SU-DHL-6 (cell line): Measurements from ENCODE around the gene SIAH2.

Experiments
- H2AFZ ChIP-seq: fragments of 200-600 bp; sonication (generic); 2 replicates; pipeline ENCODE4 v1.6.1; 2014; ENCODE audit warnings: low read depth, mild to moderate bottlenecking, moderate library complexity, mixed read lengths, antibody characterized with exemption, low read length; ENCODE audit not compliant: severe bottlenecking
- H3F3A ChIP-seq: fragments of 200-600 bp; shearing (Covaris generic); 2 replicates; pipeline ENCODE4 v1.6.0; 2016; ENCODE audit warnings: antibody characterized with exemption, mild to moderate bottlenecking; ENCODE audit not compliant: insufficient read depth
- H3K27ac ChIP-seq: fragments of 200-600 bp; sonication (generic); 2 replicates; pipeline ENCODE4 v1.5.1; 2016; ENCODE audit warnings: low read depth, mild to moderate bottlenecking, low read length, moderate library complexity, mixed read lengths
- H3K27me3 ChIP-seq: fragments of 200-600 bp; sonication (generic), shearing (Covaris generic); 2 replicates; pipeline ENCODE4 v1.6.0; 2014; ENCODE audit warnings: mild to moderate bottlenecking, low read length
- H3K36me3 ChIP-seq: fragments of 200-600 bp; sonication (generic); 2 replicates; pipeline ENCODE4 v1.6.1; 2014; ENCODE audit warnings: mild to moderate bottlenecking, low read length, mixed read lengths
- H3K4me2 ChIP-seq: fragments of 300-600, 200-600 bp; shearing (Covaris generic), sonication (generic); 2 replicates; pipeline ENCODE4 v1.6.0; 2014; ENCODE audit warnings: low read length, low read depth, mild to moderate bottlenecking; ENCODE audit not compliant: poor library complexity, severe bottlenecking
- H3K4me3 ChIP-seq: fragments of 200-600 bp; sonication (generic); 2 replicates; pipeline ENCODE4 v1.5.1; 2014; ENCODE audit warnings: antibody characterized with exemption, low read length, mild to moderate bottlenecking, mixed read lengths; ENCODE audit not compliant: insufficient read depth, poor library complexity, severe bottlenecking
- H3K79me2 ChIP-seq: fragments of 200-600 bp; sonication (generic); 2 replicates; pipeline ENCODE4 v1.6.1; 2014; ENCODE audit warnings: mild to moderate bottlenecking, low read length, moderate library complexity; ENCODE audit not compliant: insufficient read depth
- H3K9ac ChIP-seq: fragments of 200-600 bp; sonication (generic); 2 replicates; pipeline ENCODE4 v1.7.0; 2014; ENCODE audit warnings: mild to moderate bottlenecking, low read length
- H3K9me2 ChIP-seq: fragments of 200-600 bp; sonication (generic); replicated peaks from 2 replicates; pipeline ENCODE4 v1.6.1; 2014; ENCODE audit warnings: low read length; ENCODE audit not compliant: insufficient read depth
- H3K9me3 ChIP-seq: fragments of 200-600 bp; sonication (generic); 2 replicates; pipeline ENCODE4 v1.6.1; 2014; ENCODE audit warnings: low read length, mixed read lengths; ENCODE audit not compliant: insufficient read depth
- H4K20me1 ChIP-seq: fragments of 200-600 bp; sonication (generic); 2 replicates; pipeline ENCODE4 v1.6.1; 2014; ENCODE audit warnings: low read depth, mild to moderate bottlenecking, antibody characterized with exemption, low read length, moderate library complexity, mixed read lengths
- CTCF ChIP-seq: fragments of 200-600 bp; sonication (generic); IDR thresholded peaks from one replicate; pipeline ENCODE4 v1.5.1; 2017; ENCODE audit warnings: antibody characterized with exemption, mild to moderate bottlenecking, low read length, moderate library complexity; ENCODE audit not compliant: insufficient read depth, poor library complexity, severe bottlenecking
- EZH2phosphoT487 ChIP-seq: fragments of 200-600 bp; sonication (generic), shearing (Covaris generic); conservative IDR thresholded peaks from 2 replicates; pipeline ENCODE4 v1.6.1; 2018; ENCODE audit warnings: mild to moderate bottlenecking, antibody characterized with exemption, low read length, moderate library complexity, mixed read lengths

The SIAH2 gene

GRCh38 chr3:150764967-150765366, 2.0 kb upstream of the SIAH2 start:
- peak overlapping the region; percentile 74 for H3K9ac ChIP-seq
- no peaks in the 10 kb centered on the region for H3K9me2 ChIP-seq
- TF ChIP-seq CTCF (no peak), EZH2phosphoT487 (no peak)
- no peak overlapping the region for H2AFZ ChIP-seq
- H3K27me3 ChIP-seq = no peaks in the 10 kb centered on the region
- H3K79me2 ChIP-seq = peaks cover 24% of the 10 kb centered on the region
- H3K36me3 ChIP-seq = no peaks in the 10 kb centered on the region
- peaks cover 11% of the 10 kb centered on the region; the same call in 1 of the 2 replicates for H4K20me1 ChIP-seq
- H3K9me3 ChIP-seq = no peaks in the 10 kb centered on the region
- peak overlapping the region; percentile 60 for H3K4me2 ChIP-seq
- H3K27ac ChIP-seq = peak overlapping the region; percentile 96
- peaks cover 45% of the 10 kb centered on the region for H3F3A ChIP-seq
- H3K4me3 ChIP-seq = peak overlapping the region; percentile 90

DNA sequence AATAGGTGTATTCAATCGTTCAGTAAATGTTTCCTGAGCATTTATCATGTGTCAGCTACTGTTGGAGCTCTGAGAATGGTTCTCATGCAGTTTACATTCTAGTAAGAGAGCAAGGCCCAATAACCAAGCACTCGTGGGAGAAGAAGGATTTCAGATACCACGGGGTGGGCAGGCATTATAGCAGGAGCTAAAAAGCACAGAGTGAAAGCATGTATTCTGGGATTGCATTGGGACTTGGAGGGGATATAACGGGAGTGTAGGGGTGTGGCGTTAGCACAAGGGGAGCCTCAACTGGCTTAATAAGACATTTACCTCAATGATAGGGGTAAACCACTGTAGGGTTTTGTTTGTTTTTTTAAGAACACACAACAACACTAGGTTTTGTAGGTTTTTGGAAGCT, 1.6 kb upstream of the SIAH2 start:
- peak overlapping the region; percentile 90 for H3K4me3 ChIP-seq

DNA sequence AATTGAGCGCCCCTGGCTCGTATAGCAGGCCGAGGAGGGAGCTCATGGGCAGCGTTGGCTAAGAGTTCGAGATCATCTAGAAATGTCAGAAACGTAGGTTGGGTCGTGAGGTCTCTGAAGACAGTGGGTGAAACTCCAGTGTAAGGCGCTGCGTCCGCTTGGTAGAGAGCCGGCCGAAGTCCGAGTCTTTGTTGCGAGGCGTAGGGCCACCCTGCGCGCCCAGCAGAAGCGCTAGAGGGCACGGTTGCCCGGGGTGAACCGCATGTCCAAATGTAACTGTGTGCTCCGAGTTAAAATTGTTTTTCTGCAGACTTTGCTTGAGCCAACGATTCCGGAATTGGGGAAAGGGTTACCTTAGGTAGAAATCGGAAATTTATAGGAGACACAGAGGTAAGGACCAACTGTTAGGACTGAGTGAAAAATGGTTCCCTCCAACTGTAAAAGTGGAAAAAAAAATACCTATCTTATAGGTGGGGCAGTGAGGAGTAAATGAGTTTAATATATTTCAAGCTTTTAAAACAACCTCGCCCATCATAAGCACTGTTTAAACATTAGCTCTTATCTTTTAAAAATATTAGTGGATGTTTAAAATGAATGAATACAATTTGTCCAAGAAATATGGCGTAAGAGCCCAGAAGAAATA, 993 bp upstream of the SIAH2 start:
- Histone ChIP-seq H4K20me1 (peaks cover 11% of the 10 kb centered on the region; the same call in 1 of the 2 replicates), H3K9me3 (no peaks in the 10 kb centered on the region), H3K79me2 (peaks cover 34% of the 10 kb centered on the region), H3K27me3 (no peaks in the 10 kb centered on the region), H3K4me2 (peak overlapping the region; percentile 60), H3F3A (peaks cover 45% of the 10 kb centered on the region), H2AFZ (peak overlapping the region; percentile 22), H3K9ac (peak overlapping the region; percentile 74), H3K9me2 (no peaks in the 10 kb centered on the region), H3K36me3 (no peaks in the 10 kb centered on the region), H3K27ac (peak overlapping the region; percentile 96), H3K4me3 (peak overlapping the region; percentile 90)
- TF ChIP-seq CTCF (peak; percentile 34), EZH2phosphoT487 (no peak)

More for the DNA sequence above, 1.6 kb upstream of the SIAH2 start:
- Histone ChIP-seq H2AFZ (no peak overlapping the region), H3K79me2 (peaks cover 28% of the 10 kb centered on the region), H4K20me1 (peaks cover 11% of the 10 kb centered on the region; the same call in 1 of the 2 replicates), H3K27me3 (no peaks in the 10 kb centered on the region), H3K36me3 (no peaks in the 10 kb centered on the region), H3K27ac (peak overlapping the region; percentile 96), H3K9ac (peak overlapping the region; percentile 74), H3F3A (peaks cover 45% of the 10 kb centered on the region), H3K9me3 (no peaks in the 10 kb centered on the region), H3K9me2 (no peaks in the 10 kb centered on the region), H3K4me2 (peak overlapping the region; percentile 60)
- TF ChIP-seq CTCF = no peak
- TF ChIP-seq EZH2phosphoT487 = no peak
